ENCODE results near the gene FIG4. TPM values are rescaled to one million over a fixed set of nuclear protein-coding genes. Genes with fewer than 3 reads are reported as not detected.

The FIG4 gene
- 7.9 and 10.3 TPM in 2 replicates for total RNA-seq (2016; rRNA removed; fragmentation: Illumina TruSeq; extraction: Trizol)
- total RNA-seq (2016; cell fraction: cytosol; rRNA removed; fragmentation: Illumina TruSeq; extraction: Trizol; ENCODE audit: low read depth): 5.7 and 6.0 TPM in 2 replicates
- 7.5 and 9.0 TPM in 2 replicates for total RNA-seq (2016; cell fraction: insoluble cytoplasmic fraction; rRNA removed; fragmentation: Illumina TruSeq; extraction: Trizol)
- total RNA-seq (2016; cell fraction: membrane; rRNA removed; fragmentation: Illumina TruSeq; extraction: Trizol): 4.8 and 5.0 TPM in 2 replicates
- total RNA-seq (2016; cell fraction: nucleus; rRNA removed; fragmentation: Illumina TruSeq; extraction: Trizol): 9.6 and 10.6 TPM in 2 replicates
- polyA plus RNA-seq (2011; rRNA removed): 5.5 and 5.9 TPM in 2 replicates
- 2.7 and 4.3 TPM in 2 replicates for polyA plus RNA-seq (2011; cell fraction: cytosol; rRNA removed)
- 4.6 and 5.9 TPM in 2 replicates for polyA plus RNA-seq (2011; cell fraction: nucleus; rRNA removed)
- polyA plus RNA-seq (2012): 5.1 and 6.3 TPM in 2 replicates
- polyA plus RNA-seq (2016; cell fraction: cytosol; fragmentation: Illumina TruSeq; extraction: Trizol; ENCODE audit: low read depth): 0.63 and 0.68 TPM in 2 replicates
- polyA plus RNA-seq (2016; cell fraction: insoluble cytoplasmic fraction; fragmentation: Illumina TruSeq; extraction: Trizol; ENCODE audit: low read depth): 7.6 and 9.3 TPM in 2 replicates
- 1.5 and 2.3 TPM in 2 replicates for polyA plus RNA-seq (2016; cell fraction: membrane; fragmentation: Illumina TruSeq; extraction: Trizol; ENCODE audit: low read depth)
- polyA plus RNA-seq (2016; cell fraction: nucleus; fragmentation: Illumina TruSeq; extraction: Trizol; ENCODE audit: insufficient read depth, low read depth): 5.9 and 6.2 TPM in 2 replicates
- 3.0 and 5.7 TPM in 2 replicates for polyA minus RNA-seq (2011; rRNA and poly(A)+ RNA removed; ENCODE audit: low replicate concordance)
- 5.8 and 7.2 TPM in 2 replicates for polyA minus RNA-seq (2011; cell fraction: cytosol; rRNA and poly(A)+ RNA removed)
- polyA minus RNA-seq (2011; cell fraction: nucleus; rRNA and poly(A)+ RNA removed): 18.3 and 20.1 TPM in 2 replicates
- Bru-seq, nascent RNA: percentile 49 among the genes with signal in this experiment
- BruChase-seq, experiment 1, labeled RNA remaining after a 6-hour chase: percentile 38 among the genes with signal in this experiment
- percentile 40 among the genes with signal in this experiment for BruChase-seq, experiment 2, labeled RNA remaining after a 2-hour chase
- long read RNA-seq, experiment 1, partial matches to known transcripts: 0 of 4 reads
- long read RNA-seq, experiment 1, other reads (novel, unspliced or antisense): 2 of 4 reads
- long read RNA-seq, experiment 2, partial matches to known transcripts: 2 of 3 reads
- long read RNA-seq, experiment 2, other reads (novel, unspliced or antisense): 1 of 3 reads

- FAIRE-seq: peak; percentile 85
- Histone ChIP-seq H2AFZ (ENCODE audit: low read length) (peak within 1 kb of the TSS; percentile 93), H3K4me1 (ENCODE audit: insufficient read depth, low read length) (peaks cover 21% of the 10 kb centered on the region), H3K4me3 (replicated peaks in 1 of 3; ENCODE audit: insufficient read depth in 1 of 3, low read depth in 2 of 3, low read length in 3 of 3) (peak within 1 kb of the TSS; percentile 80 to 90 (median 86)), H3K27ac (ENCODE audit: extremely low read length, insufficient read depth, low read length) (peak within 1 kb of the TSS; percentile 75), H3K36me3 (replicated peaks in 1 of 2; ENCODE audit: control insufficient read depth in 1 of 2, insufficient read depth in 2 of 2, low read length in 2 of 2) (no peaks in the 10 kb centered on the region), H3K9ac (ENCODE audit: insufficient read depth, low read depth, low read length) (peak within 1 kb of the TSS; percentile 80), H3K79me2 (ENCODE audit: insufficient read depth, low read length) (no peaks in the 10 kb centered on the region), H3K27me3 (ENCODE audit: control insufficient read depth in 1 of 2, insufficient read depth in 2 of 2, low read length in 2 of 2) (no peaks in the 10 kb centered on the region), H4K20me1 (ENCODE audit: insufficient read depth, low read length) (no peaks in the 10 kb centered on the region), H3K4me2 (ENCODE audit: low read depth, low read length) (peak within 1 kb of the TSS; percentile 84), H3K9me3 (ENCODE audit: low read length) (no peaks in the 10 kb centered on the region)
- ATAC-seq: peak; percentile 99
- under 1% methylated on average over 23 of the region's 47 CpGs for WGBS (ENCODE audit: low lambda C conversion rate)
- ChIA-PET CTCF (ENCODE audit: low intra/inter-chr PET ratio, low total read pairs) (no interaction called here), POLR2A (interaction anchor here (0.8 to 1.1 kb wide), 2 partner anchors 11 to 12 kb away, joined by 3 read pairs; no protein-coding TSS in a partner anchor)
- in situ Hi-C loops (cut with HindIII; ENCODE audit: extremely low pct_ligation_motif_present, low pct_unique_long_range_greater_than_20kb) (loop anchor here (5.0 kb wide), 1 partner anchor 164 kb away; no protein-coding TSS in a partner anchor), intact Hi-C loops (cut with micrococcal nuclease; ENCODE audit: unreplicated experiment) (loop anchor here (1.0 kb wide), 2 partner anchors 95 to 164 kb away; no protein-coding TSS in a partner anchor)
- DNase-seq (ENCODE audit: low spot score): peak; percentile 89
- BruUV-seq (replicated peaks): TSS peak; percentile 91
- TF ChIP-seq PITX1 (CRISPR knock-in tag; IDR thresholded peaks at IDR 0.05) (0 out of 2 replicates have a peak, but pooled peaks have one; percentile 40), ZSCAN20 (CRISPR knock-in tag; IDR thresholded peaks at IDR 0.05; ENCODE audit: borderline replicate concordance) (no peak), ZNF615 (CRISPR knock-in tag; IDR thresholded peaks at IDR 0.05; ENCODE audit: borderline replicate concordance) (no peak), CBFB (CRISPR knock-in tag; IDR thresholded peaks at IDR 0.05) (no peak), ZSCAN21 (CRISPR knock-in tag; IDR thresholded peaks at IDR 0.05; ENCODE audit: borderline replicate concordance) (no peak), ZSCAN30 (CRISPR knock-in tag; IDR thresholded peaks at IDR 0.05) (0 out of 2 replicates have a peak, but pooled peaks have one; percentile 45), SP4 (CRISPR knock-in tag; IDR thresholded peaks at IDR 0.05) (peak; percentile 60; the same call in 1 of the 2 replicates), ZNF296 (CRISPR knock-in tag; conservative IDR thresholded peaks at IDR 0.05) (no peak), TEAD2 (CRISPR knock-in tag; IDR thresholded peaks at IDR 0.05) (no peak), MYC (CRISPR knock-in tag; IDR thresholded peaks at IDR 0.05; ENCODE audit: borderline replicate concordance) (no peak), SIX1 (CRISPR knock-in tag; IDR thresholded peaks at IDR 0.05; ENCODE audit: borderline replicate concordance) (no peak), SETDB1 (CRISPR knock-in tag; IDR thresholded peaks at IDR 0.05; ENCODE audit: borderline replicate concordance) (no peak), RAD51 (IDR thresholded peaks at IDR 0.05; ENCODE audit: borderline replicate concordance) (no peak)
- TF ChIP-seq, protein P1, sequence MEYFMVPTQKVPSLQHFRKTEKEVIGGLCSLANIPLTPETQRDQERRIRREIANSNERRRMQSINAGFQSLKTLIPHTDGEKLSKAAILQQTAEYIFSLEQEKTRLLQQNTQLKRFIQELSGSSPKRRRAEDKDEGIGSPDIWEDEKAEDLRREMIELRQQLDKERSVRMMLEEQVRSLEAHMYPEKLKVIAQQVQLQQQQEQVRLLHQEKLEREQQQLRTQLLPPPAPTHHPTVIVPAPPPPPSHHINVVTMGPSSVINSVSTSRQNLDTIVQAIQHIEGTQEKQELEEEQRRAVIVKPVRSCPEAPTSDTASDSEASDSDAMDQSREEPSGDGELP (IDR thresholded peaks at IDR 0.05; ENCODE audit: borderline replicate concordance, low read depth): peak; percentile 87; the same call in 1 of the 2 replicates
- TF ChIP-seq, protein P2, sequence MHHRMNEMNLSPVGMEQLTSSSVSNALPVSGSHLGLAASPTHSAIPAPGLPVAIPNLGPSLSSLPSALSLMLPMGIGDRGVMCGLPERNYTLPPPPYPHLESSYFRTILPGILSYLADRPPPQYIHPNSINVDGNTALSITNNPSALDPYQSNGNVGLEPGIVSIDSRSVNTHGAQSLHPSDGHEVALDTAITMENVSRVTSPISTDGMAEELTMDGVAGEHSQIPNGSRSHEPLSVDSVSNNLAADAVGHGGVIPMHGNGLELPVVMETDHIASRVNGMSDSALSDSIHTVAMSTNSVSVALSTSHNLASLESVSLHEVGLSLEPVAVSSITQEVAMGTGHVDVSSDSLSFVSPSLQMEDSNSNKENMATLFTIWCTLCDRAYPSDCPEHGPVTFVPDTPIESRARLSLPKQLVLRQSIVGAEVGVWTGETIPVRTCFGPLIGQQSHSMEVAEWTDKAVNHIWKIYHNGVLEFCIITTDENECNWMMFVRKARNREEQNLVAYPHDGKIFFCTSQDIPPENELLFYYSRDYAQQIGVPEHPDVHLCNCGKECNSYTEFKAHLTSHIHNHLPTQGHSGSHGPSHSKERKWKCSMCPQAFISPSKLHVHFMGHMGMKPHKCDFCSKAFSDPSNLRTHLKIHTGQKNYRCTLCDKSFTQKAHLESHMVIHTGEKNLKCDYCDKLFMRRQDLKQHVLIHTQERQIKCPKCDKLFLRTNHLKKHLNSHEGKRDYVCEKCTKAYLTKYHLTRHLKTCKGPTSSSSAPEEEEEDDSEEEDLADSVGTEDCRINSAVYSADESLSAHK (CRISPR knock-in tag; IDR thresholded peaks at IDR 0.05; ENCODE audit: borderline replicate concordance): no peak
Observed at GRCh38 chr6:109690737-109691621, at the start of gene FIG4, which contains the start of gene AK9. TSS of gene FIG4 (plus strand) at chr6:109691296. CDS start at chr6:109691436, 140 bp downstream. TSS of gene AK9 (minus strand) at chr6:109691202. CDS start at chr6:109675745, 15,457 bp downstream.

Data from HepG2 (cell line).